ENCODE results near the gene HS2ST1.

DNA sequence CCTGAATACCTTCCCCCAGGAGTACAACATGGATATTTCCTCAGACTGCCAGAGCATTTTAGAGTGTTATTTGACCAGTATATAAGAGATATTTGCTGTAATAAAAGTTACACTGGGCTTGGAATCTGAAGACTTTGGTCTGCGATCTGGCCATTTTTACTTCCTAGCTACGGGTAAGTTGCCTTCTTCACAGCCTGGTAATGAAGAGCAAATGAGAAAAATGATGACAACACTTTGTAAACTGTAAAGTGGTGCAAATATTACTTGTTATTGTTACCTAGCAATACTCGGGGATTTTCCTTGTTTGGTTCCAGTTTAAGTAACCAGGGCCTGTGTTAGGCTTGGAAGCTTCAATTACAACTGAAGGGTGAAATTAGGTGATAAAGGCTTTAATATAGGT lies 233.4 kb downstream of the HS2ST1 start:
- no peak for TF ChIP-seq GATA2 (IDR thresholded peaks at IDR 0.05; ENCODE audit: low read depth, low read length)
- TF ChIP-seq GATA3 (IDR thresholded peaks at IDR 0.05; ENCODE audit: low read depth, low read length): no peak
